HG03378 (cell line): ENCODE results near the gene PRKAR2B.
"Not testable (repeated sequence)": the region's sequence is repeated elsewhere in the genome, so short reads cannot be mapped to it uniquely, and the experiment has no call there.

ENCODE experiments used
- ATAC-seq: cut with Tn5 transposase; IDR thresholded peaks from one replicate; pipeline ENCODE4 v1.9.1; 2021; ENCODE audit warnings: mild to moderate bottlenecking, moderate library complexity; ENCODE audit not compliant: unreplicated experiment

Gene PRKAR2B

DNA sequence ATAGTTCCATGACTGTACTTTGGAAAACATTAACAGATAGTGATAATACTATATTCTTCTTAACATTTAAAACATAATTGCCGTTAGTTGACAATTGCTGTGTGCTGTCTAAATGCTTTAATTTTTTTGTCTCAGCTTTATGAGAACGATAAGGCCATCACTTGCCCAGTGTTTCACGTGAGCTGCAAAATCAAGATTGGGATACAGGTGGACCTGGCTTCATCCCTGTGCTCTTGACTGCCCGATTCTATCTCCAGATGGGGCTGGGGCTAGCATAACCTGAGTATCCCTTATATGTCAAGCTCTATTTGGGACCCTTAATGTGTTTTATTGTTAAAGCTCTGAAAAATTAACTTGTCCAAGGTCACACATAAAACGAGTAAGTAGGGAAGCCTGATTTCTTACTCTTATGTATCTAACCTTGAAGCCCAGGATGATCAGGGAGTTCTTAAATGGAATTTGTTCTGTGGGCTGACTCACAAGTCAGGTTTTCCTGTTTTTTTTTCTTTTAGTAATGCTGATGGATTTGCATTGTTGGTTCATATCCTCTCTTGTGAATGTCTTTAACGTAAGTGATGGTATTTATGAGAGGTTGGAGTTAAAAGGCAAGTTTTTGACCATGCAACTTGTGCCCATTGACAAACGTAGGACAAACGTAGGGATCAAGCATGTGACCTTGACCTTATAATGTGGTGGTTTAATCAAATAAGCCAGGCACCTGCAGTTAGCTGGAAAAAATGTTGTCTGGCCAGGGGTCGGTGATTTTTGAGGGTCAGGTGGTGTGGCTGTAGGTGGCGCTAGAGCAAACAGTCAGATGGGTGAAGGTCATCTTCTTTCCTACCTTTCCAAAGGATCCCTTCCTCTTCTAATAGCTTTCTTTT lies 3.6 kb downstream of the PRKAR2B start:
- ATAC-seq = no peak

DNA sequence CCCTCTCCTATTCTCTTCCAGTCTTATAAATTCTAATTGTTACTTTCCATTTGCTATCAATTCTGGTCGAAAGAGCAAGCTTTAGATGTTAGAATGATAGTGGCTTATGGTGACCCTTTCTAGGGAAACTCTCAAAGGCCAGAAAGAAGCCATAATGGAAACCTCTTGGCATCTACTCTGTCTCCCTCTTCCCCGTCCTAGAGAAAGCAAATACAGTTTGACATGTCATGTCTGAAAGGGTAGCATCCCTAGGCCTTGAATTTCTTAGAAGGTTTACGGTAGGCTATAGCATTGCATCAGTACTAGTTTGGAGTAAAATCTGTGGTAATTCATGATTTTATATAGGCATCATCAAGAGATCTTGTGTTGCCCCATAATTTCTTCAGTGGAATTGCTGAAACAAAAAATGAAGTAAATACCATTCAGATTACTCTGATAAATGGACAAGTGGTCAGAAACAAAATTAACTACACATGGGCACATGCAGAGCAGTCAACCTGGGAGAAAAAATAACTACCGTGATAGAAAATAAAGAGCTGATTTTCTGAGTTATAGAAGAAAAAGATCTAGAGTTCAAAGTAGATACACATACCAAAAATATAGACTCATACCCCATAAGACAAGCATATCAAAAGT lies 4.4 kb downstream of the PRKAR2B start:
- ATAC-seq = no peak

DNA sequence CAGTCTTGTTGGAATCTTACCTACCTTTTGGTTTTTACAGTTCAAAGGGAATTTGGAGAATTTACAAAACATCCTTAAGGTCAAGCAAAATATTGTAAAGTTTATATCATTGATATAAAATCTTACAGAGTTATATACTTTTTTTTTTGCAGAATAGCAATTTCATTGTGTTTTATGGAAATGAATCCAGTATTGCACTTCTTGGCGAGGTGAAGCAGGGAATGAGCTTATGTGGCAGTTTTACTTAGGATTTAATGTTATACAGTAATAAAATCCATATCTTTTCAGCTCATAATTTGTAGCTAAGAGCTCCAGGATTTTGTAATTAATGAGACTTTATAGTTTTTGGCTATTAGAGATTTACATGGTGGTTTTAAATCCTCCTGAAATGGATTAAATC lies 5.0 kb downstream of the PRKAR2B start:
- no peak for ATAC-seq

DNA sequence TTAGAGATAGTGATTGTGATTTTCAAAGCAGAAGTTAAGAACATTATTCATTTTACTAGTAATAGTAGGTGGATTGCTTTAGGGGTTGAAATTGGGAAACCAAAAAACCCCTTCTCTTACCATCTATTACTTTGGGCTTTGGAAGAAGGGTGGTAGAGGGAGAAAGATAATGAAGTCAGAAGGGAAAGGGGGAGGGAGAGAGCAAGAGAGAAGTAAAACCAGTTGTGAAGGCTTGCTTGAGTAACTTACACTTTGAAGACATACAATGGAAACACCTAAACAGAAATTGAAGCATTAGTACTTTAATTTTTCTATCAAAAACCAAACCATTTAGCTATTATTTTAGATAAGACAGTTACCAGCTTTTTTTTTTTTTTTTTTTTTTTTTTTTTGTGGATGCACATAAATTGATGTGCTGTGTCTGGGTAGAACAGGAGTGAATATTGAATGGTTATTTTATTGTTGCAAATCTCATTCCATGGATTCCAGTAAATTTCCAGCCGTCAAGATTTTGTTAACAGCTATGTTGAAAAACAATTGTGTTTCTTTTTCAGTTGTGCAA lies 5.5 kb downstream of the PRKAR2B start:
- no peak for ATAC-seq

DNA sequence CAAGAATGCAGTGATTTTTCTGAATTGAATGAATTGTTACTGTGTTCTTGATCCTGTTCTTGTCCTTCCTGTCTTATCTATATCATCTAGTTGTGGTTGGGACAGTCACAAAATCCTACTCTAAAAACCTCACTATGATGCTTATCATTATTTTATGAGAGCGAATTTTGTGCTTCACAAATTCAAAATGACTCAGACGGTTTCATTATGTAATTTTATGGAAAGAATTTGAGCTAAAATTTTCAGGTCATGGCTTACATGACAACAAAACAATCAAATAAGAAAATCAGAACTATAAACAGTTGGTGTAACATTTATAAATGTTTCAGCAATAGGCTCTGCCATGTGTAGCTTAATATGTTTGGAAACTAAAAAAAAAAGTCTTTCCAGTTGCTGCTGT lies 6.9 kb downstream of the PRKAR2B start:
- ATAC-seq = no peak

DNA sequence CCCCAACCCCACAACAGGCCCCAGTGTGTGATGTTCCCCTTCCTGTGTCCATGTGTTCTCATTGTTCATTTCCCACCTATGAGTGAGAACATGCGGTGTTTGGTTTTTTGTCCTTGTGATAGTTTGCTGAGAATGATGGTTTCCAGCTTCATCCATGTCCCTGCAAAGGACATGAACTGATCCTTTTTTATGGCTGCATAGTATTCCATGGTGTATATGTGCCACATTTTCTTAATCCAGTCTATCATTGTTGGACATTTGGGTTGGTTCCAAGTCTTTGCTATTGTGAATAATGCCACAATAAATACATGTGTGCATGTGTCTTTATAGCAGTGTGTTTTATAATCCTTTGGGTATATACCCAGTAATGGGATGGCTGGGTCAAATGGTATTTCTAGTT lies 10.5 kb downstream of the PRKAR2B start:
- not testable (repeated sequence) for ATAC-seq

DNA sequence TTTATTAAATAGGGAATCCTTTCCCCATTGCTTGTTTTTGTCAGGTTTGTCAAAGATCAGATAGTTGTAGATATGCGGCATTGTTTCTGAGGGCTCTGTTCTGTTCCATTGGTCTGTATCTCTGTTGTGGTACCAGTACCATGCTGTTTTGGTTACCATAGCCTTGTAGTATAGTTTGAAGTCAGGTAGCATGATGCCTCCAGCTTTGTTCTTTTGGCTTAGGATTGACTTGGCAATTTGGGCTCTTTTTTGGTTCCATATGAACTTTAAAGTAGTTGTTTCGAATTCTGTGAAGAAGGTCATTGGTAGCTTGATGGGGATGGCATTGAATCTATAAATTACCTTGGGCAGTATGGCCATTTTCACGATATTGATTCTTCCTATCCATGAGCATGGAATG lies 11.6 kb downstream of the PRKAR2B start:
- not testable (repeated sequence) for ATAC-seq

DNA sequence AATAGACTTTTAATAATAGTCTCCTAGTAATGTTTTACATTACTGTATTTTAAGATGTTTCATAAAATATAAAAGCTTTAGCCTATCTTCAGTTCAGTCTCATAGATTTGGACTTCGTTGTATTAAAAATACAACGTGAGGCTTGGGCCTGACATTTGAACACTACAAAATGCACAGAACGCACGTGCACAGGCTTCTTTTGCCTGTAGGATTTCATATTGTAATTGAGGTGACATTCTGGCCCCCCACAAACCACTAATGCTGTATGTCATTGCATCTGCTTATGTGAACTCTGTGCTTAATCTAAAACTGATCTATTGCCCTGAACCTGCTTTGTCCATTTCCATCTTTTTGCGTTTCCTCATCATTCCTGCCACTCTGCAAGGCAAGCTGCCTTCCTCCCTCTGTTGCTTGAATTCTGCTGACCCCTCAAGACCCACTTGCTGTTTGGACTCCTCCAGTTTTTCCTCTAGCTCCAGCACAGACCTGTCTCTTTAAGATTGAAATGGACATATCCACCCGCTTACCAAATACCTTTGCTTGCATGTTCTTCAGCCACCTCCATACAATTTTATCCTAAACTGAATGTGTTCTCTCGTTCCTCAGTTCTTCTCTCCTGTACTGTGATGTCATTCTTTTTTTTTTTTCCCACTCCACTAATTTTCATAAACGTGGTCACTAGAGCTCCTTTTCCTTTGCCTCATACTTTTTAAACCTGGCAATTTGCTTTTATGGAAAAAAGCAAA lies 12.4 kb downstream of the PRKAR2B start:
- ATAC-seq = no peak

DNA sequence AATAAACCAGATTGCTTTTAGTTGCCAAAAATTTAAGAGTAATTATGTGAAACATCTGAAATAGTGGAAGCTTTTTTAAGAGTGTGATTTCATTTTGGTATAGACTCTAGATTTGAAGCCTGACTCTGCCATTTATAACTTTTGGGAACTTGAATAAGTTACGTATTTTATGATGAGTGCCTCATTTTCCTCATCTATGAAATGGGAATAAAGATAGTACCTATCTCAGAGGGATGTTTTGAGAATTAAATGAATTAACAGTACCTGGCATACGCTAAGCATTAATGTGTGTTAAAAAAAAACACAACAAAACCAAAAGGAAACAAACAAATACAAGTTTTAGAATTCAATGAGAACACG lies 12.9 kb downstream of the PRKAR2B start:
- ATAC-seq = no peak

DNA sequence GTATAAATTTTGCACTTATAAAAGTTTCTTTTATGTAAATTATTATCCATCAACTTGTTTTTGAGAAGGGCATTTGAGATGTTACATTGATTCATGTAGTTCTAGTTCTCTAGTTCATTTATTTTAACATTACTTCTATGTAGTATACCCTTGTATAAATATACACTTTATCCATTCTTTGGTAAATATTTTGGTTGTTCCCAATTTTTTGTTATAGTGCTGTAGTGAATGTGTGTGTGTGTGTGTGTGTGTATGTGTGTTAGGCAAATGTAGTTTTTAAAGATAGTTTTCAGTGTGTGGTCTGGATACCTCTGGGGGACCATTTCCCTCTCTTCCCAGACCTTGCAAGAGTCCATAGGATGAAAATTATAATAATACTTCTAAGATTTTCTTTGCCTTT lies 15.0 kb downstream of the PRKAR2B start:
- ATAC-seq = no peak

DNA sequence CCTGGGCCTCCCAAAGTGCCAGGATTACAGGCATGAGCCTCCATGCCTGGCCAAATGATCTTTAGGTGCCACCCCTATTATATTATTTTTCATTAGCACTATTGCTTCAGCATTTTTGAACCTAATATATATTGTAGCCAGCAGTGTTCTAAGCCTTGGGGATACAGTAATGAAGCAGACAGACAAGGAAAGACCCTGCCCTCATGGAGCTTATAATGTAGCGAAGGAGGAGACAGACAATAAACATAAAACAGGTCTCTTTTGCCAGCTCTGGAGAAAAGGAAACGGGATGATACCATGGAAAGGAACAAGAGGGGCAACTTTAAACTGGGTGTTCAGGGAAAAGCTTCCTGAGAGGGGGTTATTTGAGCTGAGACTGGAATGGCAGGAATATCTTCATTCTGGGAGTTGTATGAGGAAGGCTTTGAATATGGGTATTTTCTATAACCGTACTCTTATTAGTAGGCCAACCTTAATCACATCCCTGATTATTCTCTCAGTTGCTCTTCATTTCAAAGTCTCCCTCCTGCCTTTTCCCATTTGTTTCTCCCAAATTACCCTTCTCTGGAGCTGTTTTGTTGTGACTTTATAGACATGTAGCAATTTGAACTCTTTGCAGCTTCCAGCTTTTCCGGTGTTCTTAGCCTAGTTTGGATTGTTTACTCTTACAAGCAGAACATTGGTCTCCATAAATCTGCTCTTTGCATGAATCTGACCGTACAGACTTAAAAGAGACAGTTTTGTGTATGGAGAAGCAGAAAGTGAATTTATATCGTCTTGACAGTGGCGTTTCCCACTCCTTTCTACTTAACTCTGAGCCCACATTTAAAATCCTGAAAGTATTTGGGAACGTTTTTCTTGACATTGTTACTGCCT lies 19.0 kb downstream of the PRKAR2B start:
- ATAC-seq = no peak

DNA sequence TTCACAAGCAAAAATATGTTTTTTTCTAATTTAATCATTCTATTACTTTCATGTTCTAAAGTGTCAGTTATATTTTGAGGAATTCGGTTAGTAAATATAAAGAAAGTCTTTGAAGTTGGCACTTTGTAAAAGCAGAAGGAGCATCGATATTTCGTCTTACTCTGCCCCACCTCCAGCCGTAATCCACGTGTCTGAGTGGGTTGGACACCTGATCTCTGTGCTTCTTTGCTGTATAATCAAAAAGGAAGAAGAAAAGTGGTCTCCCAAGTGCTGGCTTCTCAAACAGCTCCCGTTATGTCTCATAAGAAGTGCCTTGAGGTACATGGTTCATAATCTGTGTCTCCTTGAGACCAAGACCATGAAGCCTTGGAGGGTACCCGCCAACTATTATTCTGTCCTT lies 19.8 kb downstream of the PRKAR2B start:
- no peak for ATAC-seq

DNA sequence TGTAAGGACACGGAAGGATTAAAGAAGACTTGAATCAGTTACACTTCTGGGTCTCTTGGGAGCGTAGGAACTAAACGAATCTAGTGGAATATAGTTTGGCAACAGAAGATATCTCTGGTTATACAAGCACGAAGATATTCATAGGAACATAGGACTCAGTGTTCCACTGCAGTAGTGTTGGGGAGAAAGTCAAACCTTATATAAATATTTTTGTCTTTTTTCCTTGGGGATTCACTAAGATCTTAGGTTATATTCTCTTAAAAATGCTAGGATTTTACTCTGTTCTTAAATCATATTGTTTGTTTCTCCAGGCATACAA lies 21.4 kb downstream of the PRKAR2B start:
- ATAC-seq = no peak

DNA sequence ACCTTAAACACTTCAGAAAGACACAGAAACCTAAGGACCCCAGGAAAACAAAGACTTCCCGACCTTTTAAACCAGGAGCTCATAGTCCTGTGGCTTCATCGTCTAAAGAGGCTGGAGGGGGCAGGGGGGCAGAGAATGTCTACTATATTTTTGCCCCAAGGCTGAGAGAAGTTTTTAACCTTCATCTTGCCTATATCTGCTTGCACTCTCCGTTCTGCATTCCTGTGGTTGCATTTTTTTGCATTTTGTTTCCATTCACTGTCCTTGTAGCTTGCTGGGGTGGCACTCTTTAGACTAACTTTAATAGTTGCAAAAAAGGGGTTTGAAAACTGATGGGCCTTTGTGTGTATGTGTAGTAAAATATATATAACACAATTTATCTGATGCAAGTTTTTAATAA lies 23.7 kb downstream of the PRKAR2B start:
- ATAC-seq = no peak

DNA sequence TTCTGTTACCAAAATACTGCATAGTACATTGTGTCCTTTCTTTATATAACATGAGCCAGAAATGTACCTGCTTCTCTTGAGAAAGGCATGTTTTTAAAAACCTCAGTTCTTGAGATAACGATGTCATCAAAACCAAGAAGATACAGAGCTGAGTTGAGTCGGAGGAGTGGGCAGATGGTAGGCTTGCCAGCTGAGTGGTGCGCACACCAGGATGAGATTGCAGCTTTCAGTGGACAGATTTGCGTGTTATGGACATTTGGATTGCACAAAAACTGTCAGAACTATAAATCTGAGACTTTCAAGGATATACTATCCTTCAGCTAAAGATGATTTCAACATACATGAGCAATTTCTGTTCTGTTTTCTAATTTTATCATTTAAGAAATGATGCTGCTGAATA lies 25.0 kb downstream of the PRKAR2B start:
- ATAC-seq = no peak

DNA sequence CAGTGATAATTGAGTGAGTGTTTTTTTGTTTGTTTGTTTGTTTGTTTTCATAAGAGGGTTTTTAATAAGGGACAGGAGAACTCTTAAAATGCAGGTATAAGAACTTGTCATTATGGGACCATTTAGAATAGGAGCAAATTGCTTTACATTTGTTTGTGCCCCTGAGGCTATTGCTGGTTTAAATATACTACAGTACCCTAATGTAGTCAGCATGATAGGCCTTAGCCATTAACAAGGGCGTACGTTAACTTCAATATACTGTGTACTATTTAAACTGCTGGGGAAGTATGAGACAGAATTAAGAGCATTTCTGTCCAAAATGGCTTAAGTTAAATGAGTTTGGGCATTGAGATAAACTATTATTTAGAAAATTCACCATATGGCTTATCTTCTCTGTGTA lies 26.2 kb downstream of the PRKAR2B start:
- no peak for ATAC-seq

DNA sequence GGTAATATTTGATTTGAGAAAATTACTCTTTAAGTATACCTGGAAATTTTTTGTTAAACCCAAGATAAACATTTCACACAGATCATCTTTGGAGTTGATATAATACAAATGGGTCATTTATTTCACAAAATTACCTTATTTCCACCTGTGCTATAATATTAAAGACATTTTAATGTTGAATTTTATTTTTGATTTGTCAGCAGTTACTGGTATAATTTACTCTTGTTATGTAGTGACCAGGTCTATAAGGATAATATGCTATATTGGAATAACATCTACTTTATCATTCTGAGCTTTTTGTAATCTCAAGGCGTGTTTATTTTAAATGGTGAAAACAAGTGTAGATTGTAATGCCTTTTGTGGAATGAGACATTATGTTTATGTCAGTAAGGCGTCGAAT lies 26.6 kb downstream of the PRKAR2B start:
- no peak for ATAC-seq

DNA sequence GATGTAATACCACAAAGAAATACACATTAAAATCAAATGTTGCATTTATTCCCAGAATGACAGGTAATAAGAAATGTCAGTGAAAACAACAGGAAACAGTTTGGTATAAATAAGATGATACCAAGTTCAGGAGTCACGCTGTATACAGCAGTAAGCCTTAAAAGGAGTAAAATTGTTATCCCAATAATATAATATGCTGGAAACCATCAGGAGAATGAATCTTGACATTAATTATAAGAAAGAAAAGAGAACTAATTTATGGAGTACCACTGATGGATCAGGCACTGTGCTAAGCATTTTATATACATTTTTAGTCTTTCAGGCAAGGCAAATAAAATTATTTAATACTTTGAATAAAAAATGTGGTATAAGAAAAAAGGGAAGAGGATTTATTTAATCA lies 27.6 kb downstream of the PRKAR2B start:
- no peak for ATAC-seq

DNA sequence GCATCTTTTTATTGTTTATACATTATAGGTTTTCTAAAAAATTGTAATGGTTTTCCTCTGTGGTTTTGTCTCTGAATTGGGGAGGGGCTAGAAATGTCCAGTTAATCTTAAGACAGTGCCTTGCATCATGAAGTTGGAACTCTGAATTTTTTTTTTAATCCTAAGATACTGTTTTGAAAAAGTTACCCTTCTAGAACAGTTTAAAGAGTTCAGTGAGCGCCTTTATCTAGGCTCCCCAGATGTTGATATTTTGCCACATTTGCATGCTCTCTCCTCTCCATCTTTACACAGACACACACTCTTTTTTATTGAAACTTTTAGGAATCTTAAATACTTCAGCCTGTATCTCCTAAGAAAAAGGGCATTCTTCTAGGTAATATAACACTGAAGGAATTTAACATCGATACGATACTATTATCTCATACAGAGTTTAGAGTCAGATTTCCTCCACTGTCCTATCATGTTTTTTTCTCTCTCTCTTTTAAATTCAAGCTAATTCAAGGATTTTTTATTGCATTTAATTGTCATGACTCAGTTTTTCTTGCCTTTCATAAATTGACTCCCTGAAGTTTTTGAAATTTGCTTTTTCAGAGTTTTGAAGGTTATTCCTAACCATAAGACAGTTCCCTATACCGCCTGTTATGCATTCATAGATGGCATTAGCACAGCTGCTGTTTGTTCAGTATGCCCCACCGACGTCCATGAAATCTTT lies 31.5 kb downstream of the PRKAR2B start:
- ATAC-seq = no peak
